HepG2 (cell line): ENCODE results near the gene TNPO3.

Experiments
- CTCF ChIP-seq: sonication (generic); formaldehyde crosslinking; IDR thresholded peaks from 2 replicates; pipeline ENCODE4 v1.5.0; 2020; ENCODE audit warnings: mild to moderate bottlenecking, missing genetic modification reagents, moderate library complexity
- GABPB1 ChIP-seq: IDR thresholded peaks from 2 replicates; pipeline ENCODE4 v1.6.1; 2016; ENCODE audit warnings: mild to moderate bottlenecking, missing genetic modification reagents, moderate library complexity, missing compliant biosample characterization
- HIVEP1 ChIP-seq: sonication (generic); formaldehyde crosslinking; IDR thresholded peaks from 2 replicates; pipeline ENCODE4 v1.4.0; 2020; ENCODE audit warnings: mild to moderate bottlenecking, missing genetic modification reagents
- HNF4A ChIP-seq: sonication (generic); formaldehyde crosslinking; IDR thresholded peaks from 2 replicates; pipeline ENCODE4 v1.4.0; 2020; ENCODE audit warnings: missing genetic modification reagents
- JUND ChIP-seq: sonication (generic); formaldehyde crosslinking; IDR thresholded peaks from 2 replicates; pipeline ENCODE4 v1.8.0; 2022; ENCODE audit warnings: mild to moderate bottlenecking, missing genetic modification reagents
- MAFK ChIP-seq, 2 experiments: IDR thresholded peaks in 1 of 2; conservative IDR thresholded peaks in 1 of 2; 2 replicates each; pipeline ENCODE4 v1.6.1; 2011; ENCODE audit warnings: improper control_type of control experiment in 2 of 2, low read length in 2 of 2
- MEF2D ChIP-seq: sonication (generic); formaldehyde crosslinking; IDR thresholded peaks from 2 replicates; pipeline ENCODE4 v1.5.1; 2020; ENCODE audit warnings: mild to moderate bottlenecking, missing genetic modification reagents
- POLR2A ChIP-seq, 2 experiments: IDR thresholded peaks; 2 replicates each; pipeline ENCODE4 v1.6.1; 2011; ENCODE audit warnings: low read depth in 2 of 2, low read length in 2 of 2, mild to moderate bottlenecking in 1 of 2, moderate library complexity in 1 of 2; ENCODE audit not compliant: insufficient read depth in 1 of 2
- TAF1 ChIP-seq: sonication (generic); formaldehyde crosslinking; IDR thresholded peaks from 2 replicates; pipeline ENCODE4 v1.4.0; 2020; ENCODE audit warnings: missing genetic modification reagents
- TCF7L2 ChIP-seq: IDR thresholded peaks from 2 replicates; pipeline ENCODE4 v1.6.1; 2011; ENCODE audit warnings: mild to moderate bottlenecking, low read depth, low read length, moderate library complexity
- TEF ChIP-seq: sonication (generic); formaldehyde crosslinking; IDR thresholded peaks from 2 replicates; pipeline ENCODE4 v1.5.0; 2020; ENCODE audit warnings: missing genetic modification reagents
- TFAP4 ChIP-seq: sonication (generic); IDR thresholded peaks from 2 replicates; pipeline ENCODE4 v1.6.1; 2016; ENCODE audit warnings: low read depth, borderline replicate concordance
- ZNF724P ChIP-seq: sonication (generic); formaldehyde crosslinking; IDR thresholded peaks from 2 replicates; pipeline ENCODE4 v1.8.0; 2022; ENCODE audit warnings: missing genetic modification reagents, borderline replicate concordance

- no peak for TF ChIP-seq MEF2D (CRISPR knock-in tag)
- no peak for TF ChIP-seq TFAP4
- TF ChIP-seq JUND (CRISPR knock-in tag) = no peak
- no peak for TF ChIP-seq MAFK (conservative IDR thresholded peaks at IDR 0.05 in 1 of 2, IDR thresholded peaks at IDR 0.05 in 1 of 2; ENCODE audit: low read length in 2 of 2)
- TF ChIP-seq CTCF (CRISPR knock-in tag) = no peak
- no peak for TF ChIP-seq TCF7L2
- TF ChIP-seq GABPB1 (CRISPR knock-in tag) = no peak
- no peak for TF ChIP-seq TAF1 (CRISPR knock-in tag)
- TF ChIP-seq POLR2A (IDR thresholded peaks at IDR 0.05; ENCODE audit: insufficient read depth in 1 of 2, low read depth in 2 of 2, low read length in 2 of 2) = no peak
- TF ChIP-seq HIVEP1 (CRISPR knock-in tag) = no peak
- TF ChIP-seq TEF = no peak
- no peak for TF ChIP-seq ZNF724P (CRISPR knock-in tag)
- TF ChIP-seq HNF4A (CRISPR knock-in tag) = no peak
Observed at GRCh38 chr7:128922496-128923410, 132.2 kb downstream of the TNPO3 start.
